ENCODE measurements around the gene SULT1B1.

SULT1B1 gene

DNA sequence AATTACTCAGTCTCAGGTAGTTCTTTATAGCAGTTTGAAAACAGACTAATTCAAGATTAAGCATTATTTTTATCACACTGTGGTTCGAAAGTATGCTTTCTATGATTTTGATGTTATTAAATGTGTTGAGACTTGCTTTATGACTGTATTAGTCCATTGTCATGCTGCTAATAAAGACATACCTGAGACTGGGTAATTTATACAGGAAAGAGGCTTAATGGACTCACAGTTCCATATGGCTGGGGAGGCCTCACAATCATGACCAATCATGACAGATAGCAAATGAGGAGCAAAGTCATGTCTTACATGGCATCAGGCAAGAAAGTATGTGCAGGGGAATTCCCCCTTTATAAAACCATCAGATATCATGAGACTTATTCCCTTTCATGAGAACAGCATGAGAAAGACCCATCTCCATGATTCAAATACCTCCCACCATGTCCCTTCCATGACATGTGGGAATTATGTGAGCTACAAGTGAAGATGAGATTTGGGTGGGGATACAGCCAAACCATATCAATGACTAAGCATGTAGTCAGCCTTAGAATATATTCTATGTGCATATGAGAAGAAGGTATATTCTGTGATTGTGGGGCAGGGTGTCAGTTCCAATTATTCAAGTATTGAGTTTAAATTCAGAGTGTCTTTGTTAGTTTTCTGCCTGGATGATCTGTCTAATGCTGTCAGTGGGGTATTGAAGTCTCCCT is 62.7 kb downstream of the SULT1B1 start:
- DNase-seq (ENCODE audit: low spot score) = no peak

DNA sequence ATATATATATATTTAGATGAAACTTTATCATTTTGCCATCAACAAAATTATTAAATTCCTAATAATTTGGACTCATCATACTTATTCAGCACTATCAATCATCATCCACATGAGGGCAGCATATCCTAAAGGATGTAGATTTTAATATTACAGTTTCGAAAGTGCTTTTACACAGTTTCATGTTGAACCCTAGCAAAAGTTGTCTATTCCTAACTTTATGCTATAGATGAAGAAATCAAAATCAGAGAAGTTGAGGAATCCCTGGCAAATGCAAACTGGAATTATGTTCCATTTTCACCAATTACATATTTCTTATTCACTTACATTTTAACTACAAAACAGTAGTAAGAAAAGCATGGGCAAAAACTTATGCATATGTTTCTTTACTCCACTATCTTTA is 70.8 kb downstream of the SULT1B1 start:
- DNase-seq (ENCODE audit: low spot score) = peak; percentile 45

DNA sequence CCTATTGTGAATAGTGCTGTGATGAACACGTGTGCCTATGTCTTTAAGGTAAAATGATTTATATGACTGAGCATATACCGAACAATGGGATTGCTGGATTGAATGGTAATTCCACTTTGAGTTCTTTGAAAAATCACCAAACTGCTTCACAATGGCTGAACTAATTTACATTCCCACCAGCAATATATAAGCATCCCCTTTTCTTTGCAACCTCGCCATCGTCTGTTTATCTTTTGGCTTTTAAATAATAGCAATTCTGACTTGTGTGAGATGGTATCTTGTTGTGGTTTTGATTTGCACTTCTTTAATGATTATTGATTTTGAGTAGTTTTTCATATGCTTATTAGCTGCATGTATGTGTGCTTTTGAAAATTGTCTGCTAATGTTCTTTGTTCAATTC is 75.6 kb downstream of the SULT1B1 start:
- no peak for DNase-seq (ENCODE audit: low spot score)
